ENCODE data around the gene NAALADL2. TPM values are rescaled to one million over a fixed set of nuclear protein-coding genes. Genes with fewer than 3 reads are reported as not detected.
A peak's percentile ranks its signal among the peaks of the same experiment; 100 is the strongest.

Gene NAALADL2
- total RNA-seq, 1 donor: 13.4 TPM

DNA sequence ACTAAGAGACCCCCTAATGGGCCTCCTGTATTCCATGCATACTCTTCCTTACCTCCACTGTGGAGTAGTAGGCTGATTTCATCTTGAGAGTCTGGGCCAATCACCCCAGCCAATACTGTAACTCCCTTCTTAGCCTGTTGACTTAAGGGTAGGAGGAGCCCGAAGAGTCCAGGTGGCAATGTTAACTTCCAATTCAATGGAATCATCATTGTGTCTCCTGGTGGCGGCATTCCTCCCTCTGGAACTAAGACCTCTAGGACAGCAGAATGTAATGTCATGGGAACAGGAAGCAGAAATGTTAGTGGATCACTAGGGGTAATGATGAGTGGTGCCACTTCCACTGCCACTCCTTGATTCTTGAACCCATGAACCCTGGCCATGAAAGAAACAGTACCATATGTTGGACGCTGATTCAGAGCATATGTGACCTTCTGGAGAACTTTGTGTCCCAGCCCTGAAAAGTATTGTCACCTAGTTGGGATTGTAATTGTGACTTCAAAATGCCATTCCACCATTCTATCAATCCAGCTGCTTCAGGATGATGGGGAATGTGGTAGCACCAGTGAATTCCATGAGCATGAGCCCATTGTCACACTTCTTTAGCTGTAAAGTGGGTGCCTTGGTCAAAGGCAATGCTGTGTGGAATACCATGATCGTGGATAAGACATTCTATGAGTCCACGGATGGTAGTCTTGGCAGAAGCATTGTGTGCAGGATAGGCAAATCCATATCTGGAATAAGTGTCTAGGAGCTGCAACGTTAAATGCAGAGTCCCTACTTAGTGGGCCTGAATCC is 24.9 kb downstream of the NAALADL2 start:
- TF ChIP-seq, protein P1, sequence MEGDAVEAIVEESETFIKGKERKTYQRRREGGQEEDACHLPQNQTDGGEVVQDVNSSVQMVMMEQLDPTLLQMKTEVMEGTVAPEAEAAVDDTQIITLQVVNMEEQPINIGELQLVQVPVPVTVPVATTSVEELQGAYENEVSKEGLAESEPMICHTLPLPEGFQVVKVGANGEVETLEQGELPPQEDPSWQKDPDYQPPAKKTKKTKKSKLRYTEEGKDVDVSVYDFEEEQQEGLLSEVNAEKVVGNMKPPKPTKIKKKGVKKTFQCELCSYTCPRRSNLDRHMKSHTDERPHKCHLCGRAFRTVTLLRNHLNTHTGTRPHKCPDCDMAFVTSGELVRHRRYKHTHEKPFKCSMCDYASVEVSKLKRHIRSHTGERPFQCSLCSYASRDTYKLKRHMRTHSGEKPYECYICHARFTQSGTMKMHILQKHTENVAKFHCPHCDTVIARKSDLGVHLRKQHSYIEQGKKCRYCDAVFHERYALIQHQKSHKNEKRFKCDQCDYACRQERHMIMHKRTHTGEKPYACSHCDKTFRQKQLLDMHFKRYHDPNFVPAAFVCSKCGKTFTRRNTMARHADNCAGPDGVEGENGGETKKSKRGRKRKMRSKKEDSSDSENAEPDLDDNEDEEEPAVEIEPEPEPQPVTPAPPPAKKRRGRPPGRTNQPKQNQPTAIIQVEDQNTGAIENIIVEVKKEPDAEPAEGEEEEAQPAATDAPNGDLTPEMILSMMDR (IDR thresholded peaks at IDR 0.05; ENCODE audit: insufficient read depth, low read depth, low read length): no peak
- no peak overlapping the region for H3K4me3 ChIP-seq (ENCODE audit: low read depth, low read length)
- DNase-seq (ENCODE audit: low read depth): no peak

GRCh38 chr3:174884776-174885568 is 25.8 kb downstream of the NAALADL2 start:
- H3K4me3 ChIP-seq (ENCODE audit: low read depth, low read length): no peak overlapping the region
- no peak for DNase-seq (ENCODE audit: low read depth)
- TF ChIP-seq, protein P1 (IDR thresholded peaks at IDR 0.05; ENCODE audit: insufficient read depth, low read depth, low read length): no peak

DNA sequence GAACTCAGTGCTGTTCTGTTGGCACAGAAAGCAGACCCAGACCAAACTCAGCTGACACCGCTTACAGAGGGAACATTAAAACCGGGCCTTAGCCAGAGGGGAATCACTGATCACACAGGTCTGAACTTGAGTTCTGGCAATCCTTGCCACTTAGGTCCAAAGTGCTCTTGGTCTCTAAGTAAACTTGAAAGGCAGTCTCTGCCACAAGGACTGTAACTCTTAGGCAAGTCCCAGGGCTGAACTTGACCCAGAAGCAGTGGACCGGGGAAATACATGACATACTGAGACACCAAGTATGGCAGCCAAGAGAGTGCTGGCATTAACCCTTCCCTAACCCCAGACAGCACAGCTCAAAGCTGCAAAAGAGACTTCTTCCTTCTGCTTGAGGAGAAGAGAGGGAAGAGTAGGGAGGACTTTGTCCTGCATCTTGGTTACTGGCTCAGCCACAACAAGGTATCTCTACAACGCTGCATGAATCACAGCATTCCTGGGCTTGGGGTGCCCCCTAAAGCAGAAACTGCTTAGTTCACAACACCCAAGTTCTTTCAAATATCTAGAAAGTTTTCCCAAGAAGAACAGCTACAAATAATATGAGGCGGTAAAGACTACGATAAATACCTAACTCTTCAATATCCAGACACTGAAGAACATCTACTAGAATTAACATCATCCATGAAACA is 32.5 kb downstream of the NAALADL2 start:
- DNase-seq (ENCODE audit: low read depth): peak; percentile 4
- TF ChIP-seq, protein P1 (IDR thresholded peaks at IDR 0.05; ENCODE audit: insufficient read depth, low read depth, low read length): no peak
- no peak overlapping the region for H3K4me3 ChIP-seq (ENCODE audit: low read depth, low read length)

- DNase-seq (ENCODE audit: low read depth): no peak
- no peak overlapping the region for H3K4me3 ChIP-seq (ENCODE audit: low read depth, low read length)
- TF ChIP-seq, protein P1 (IDR thresholded peaks at IDR 0.05; ENCODE audit: insufficient read depth, low read depth, low read length): no peak
Measured at GRCh38 chr3:174907027-174907426, 47.9 kb downstream of the NAALADL2 start.

- TF ChIP-seq, protein P1 (IDR thresholded peaks at IDR 0.05; ENCODE audit: insufficient read depth, low read depth, low read length): no peak
- DNase-seq (ENCODE audit: low read depth): peak; percentile 7
- H3K4me3 ChIP-seq (ENCODE audit: low read depth, low read length): no peak overlapping the region
Measured at GRCh38 chr3:174907628-174908407, 48.7 kb downstream of the NAALADL2 start.

All from fibroblast of villous mesenchyme (primary cell).